Endothelial cell (in vitro differentiated cells): ENCODE measurements around the gene UBE2M. TPM values are rescaled to one million over a fixed set of nuclear protein-coding genes. Genes with fewer than 3 reads are reported as not detected.
A peak's percentile ranks its signal among the peaks of the same experiment; 100 is the strongest.
"Not testable (repeated sequence)": the region's sequence is repeated elsewhere in the genome, so short reads cannot be mapped to it uniquely, and the experiment has no call there.

Source experiments
- DNase-seq: peaks from one replicate; pipeline ENCODE4 v3.0.0; 2021; ENCODE audit warnings: low spot score
- H3K27ac Mint-ChIP-seq: one replicate; pipeline ENCODE4 v1.8.0; 2021; ENCODE audit warnings: mixed read lengths, inconsistent platforms; ENCODE audit not compliant: unreplicated experiment
- H3K27me3 Mint-ChIP-seq: one replicate; pipeline ENCODE4 v1.8.0; 2021; ENCODE audit warnings: mild to moderate bottlenecking, moderate library complexity, mixed read lengths, inconsistent platforms; ENCODE audit not compliant: unreplicated experiment
- H3K36me3 Mint-ChIP-seq: one replicate; pipeline ENCODE4 v1.8.0; 2021; ENCODE audit warnings: mild to moderate bottlenecking, low read depth, mixed read lengths, inconsistent platforms; ENCODE audit not compliant: unreplicated experiment
- H3K4me1 Mint-ChIP-seq: one replicate; pipeline ENCODE4 v1.8.0; 2021; ENCODE audit warnings: mild to moderate bottlenecking, mixed read lengths, inconsistent platforms; ENCODE audit not compliant: unreplicated experiment
- H3K4me3 Mint-ChIP-seq: one replicate; pipeline ENCODE4 v1.8.0; 2021; ENCODE audit warnings: mild to moderate bottlenecking, mixed read lengths, inconsistent platforms; ENCODE audit not compliant: unreplicated experiment
- H3K9me3 Mint-ChIP-seq: one replicate; pipeline ENCODE4 v1.8.0; 2021; ENCODE audit warnings: mixed read lengths, inconsistent platforms; ENCODE audit not compliant: unreplicated experiment
- total RNA-seq: library from RNA; stranded (reverse); fragmentation: NEBNext Ultra II Directional; extraction: Animal tissue kit (Norgen Biotek cat#: 25700); gene quantifications from one replicate; pipeline ENCODE4 v1.2.1, GENCODE V29; 2021; ENCODE audit not compliant: unreplicated experiment
- TF ChIP-seq, protein P1 (sequence below): fragments of 200-600 bp; sonication (generic); IDR thresholded peaks from one replicate; pipeline ENCODE4 v1.5.0; 2021; ENCODE audit warnings: antibody characterized with exemption; ENCODE audit not compliant: unreplicated experiment

Gene UBE2M
- total RNA-seq, 1 donor from 2014 or later: 81.6 TPM

- Mint-ChIP-seq H3K4me1 (peaks cover 18% of the 10 kb centered on the region), H3K27ac (peak overlapping the region; percentile 92), H3K36me3 (peaks cover 30% of the 10 kb centered on the region), H3K27me3 (peaks cover 28% of the 10 kb centered on the region), H3K9me3 (no peaks in the 10 kb centered on the region), H3K4me3 (peak overlapping the region; percentile 98)
- TF ChIP-seq, protein P1, sequence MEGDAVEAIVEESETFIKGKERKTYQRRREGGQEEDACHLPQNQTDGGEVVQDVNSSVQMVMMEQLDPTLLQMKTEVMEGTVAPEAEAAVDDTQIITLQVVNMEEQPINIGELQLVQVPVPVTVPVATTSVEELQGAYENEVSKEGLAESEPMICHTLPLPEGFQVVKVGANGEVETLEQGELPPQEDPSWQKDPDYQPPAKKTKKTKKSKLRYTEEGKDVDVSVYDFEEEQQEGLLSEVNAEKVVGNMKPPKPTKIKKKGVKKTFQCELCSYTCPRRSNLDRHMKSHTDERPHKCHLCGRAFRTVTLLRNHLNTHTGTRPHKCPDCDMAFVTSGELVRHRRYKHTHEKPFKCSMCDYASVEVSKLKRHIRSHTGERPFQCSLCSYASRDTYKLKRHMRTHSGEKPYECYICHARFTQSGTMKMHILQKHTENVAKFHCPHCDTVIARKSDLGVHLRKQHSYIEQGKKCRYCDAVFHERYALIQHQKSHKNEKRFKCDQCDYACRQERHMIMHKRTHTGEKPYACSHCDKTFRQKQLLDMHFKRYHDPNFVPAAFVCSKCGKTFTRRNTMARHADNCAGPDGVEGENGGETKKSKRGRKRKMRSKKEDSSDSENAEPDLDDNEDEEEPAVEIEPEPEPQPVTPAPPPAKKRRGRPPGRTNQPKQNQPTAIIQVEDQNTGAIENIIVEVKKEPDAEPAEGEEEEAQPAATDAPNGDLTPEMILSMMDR: no peak
- DNase-seq: no peak
Observed at GRCh38 chr19:58545286-58546018, 13.0 kb downstream of the UBE2M start.

GRCh38 chr19:58544591-58545285 is 13.7 kb downstream of the UBE2M start:
- no peaks in the 10 kb centered on the region for H3K9me3 Mint-ChIP-seq

GRCh38 chr19:58543826-58544590 is 14.4 kb downstream of the UBE2M start, which contains the start of gene TRIM28:
TSS of gene TRIM28 (plus strand) at chr19:58544064. CDS start at chr19:58544758, 694 bp downstream.
- H3K36me3 Mint-ChIP-seq: peaks cover 23% of the 10 kb centered on the region
- peaks cover 28% of the 10 kb centered on the region for H3K27me3 Mint-ChIP-seq
- DNase-seq: peak; percentile 99
- TF ChIP-seq, protein P1: no peak
- H3K4me1 Mint-ChIP-seq: peaks cover 18% of the 10 kb centered on the region
- no peaks in the 10 kb centered on the region for H3K9me3 Mint-ChIP-seq
- peak within 1 kb of the TSS; percentile 98 for H3K4me3 Mint-ChIP-seq
- peak within 1 kb of the TSS; percentile 99 for H3K27ac Mint-ChIP-seq

More at GRCh38 chr19:58544591-58545285, 13.7 kb downstream of the UBE2M start:
- Mint-ChIP-seq H3K4me1 (peaks cover 18% of the 10 kb centered on the region), H3K27me3 (peaks cover 25% of the 10 kb centered on the region), H3K27ac (peak overlapping the region; percentile 92), H3K4me3 (peak overlapping the region; percentile 98), H3K36me3 (peaks cover 27% of the 10 kb centered on the region)
- TF ChIP-seq, protein P1: no peak
- DNase-seq: peak; percentile 79

DNA sequence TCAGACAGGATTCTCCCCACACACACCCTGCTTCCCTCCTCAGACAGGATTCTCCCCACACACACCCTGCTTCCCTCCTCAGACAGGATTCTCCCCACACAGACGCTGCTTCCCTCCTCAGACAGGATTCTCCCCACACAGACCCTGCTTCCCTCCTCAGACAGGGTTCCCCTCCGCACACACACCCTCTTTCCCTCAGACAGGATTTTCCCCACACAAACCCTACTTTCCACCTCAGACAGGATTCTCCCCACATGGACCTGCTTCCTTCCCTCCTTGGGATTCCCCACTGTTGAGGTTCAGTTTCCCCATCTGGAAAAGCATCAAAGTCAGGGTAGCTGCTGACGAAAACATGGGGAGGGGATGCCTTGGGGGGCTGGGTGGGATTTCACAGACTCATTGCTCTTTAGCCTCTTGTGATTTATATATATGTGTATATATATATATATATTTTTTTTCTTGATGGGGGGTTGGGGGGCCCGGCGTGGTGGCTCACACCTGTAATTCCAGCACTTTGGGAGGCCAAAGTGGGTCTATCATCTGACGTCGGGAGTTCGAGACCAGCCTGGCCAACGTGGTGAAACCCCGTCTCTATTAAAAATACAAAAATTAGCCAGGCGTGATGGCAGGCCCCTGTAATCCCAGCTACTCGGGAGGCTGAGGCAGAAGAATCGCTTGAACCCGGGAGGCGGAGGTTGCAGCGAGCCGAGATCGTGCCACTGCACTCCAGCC is 15.6 kb downstream of the UBE2M start:
- H3K36me3 Mint-ChIP-seq: peaks cover 18% of the 10 kb centered on the region
- H3K4me1 Mint-ChIP-seq: peaks cover 20% of the 10 kb centered on the region
- peaks cover 28% of the 10 kb centered on the region for H3K27me3 Mint-ChIP-seq
- not testable (repeated sequence) for DNase-seq, H3K9me3 Mint-ChIP-seq
- peak overlapping the region; percentile 70 for H3K27ac Mint-ChIP-seq
- peak overlapping the region; percentile 42 for H3K4me3 Mint-ChIP-seq

DNA sequence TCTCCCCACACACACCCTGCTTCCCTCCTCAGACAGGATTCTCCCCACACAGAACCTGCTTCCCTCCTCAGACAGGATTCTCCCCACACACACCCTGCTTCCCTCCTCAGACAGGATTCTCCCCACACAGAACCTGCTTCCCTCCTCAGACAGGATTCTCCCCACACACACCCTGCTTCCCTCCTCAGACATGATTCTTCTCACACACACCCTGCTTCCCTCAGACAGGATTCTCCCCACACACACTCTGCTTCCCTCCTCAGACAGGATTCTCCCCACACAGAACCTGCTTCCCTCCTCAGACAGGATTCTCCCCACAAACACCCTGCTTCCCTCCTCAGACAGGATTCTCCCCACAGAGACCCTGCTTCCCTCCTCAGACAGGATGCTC is 19.2 kb downstream of the UBE2M start:
- not testable (repeated sequence) for H3K36me3 Mint-ChIP-seq, H3K4me1 Mint-ChIP-seq, DNase-seq, H3K9me3 Mint-ChIP-seq
- H3K4me3 Mint-ChIP-seq: peak overlapping the region; percentile 25
- H3K27me3 Mint-ChIP-seq: peaks cover 10% of the 10 kb centered on the region
- H3K27ac Mint-ChIP-seq: peak overlapping the region; percentile 30
